Activated naive CD4-positive, alpha-beta T cell treated with anti-CD3 and anti-CD28 coated beads, Interleukin-2, amount 50 U/mL, for 72 hours (primary cell): ENCODE measurements around the gene EEF2KMT. TPM values are rescaled to one million over a fixed set of nuclear protein-coding genes. Genes with fewer than 3 reads are reported as not detected.
"Not testable (repeated sequence)": the region's sequence is repeated elsewhere in the genome, so short reads cannot be mapped to it uniquely, and the experiment has no call there.

Experiments
- ATAC-seq, 2 donors: fragments of 150-1000 bp; cut with Tn5 transposase; 2 replicates each; pipeline ENCODE4 v1.10.0; 2021; ENCODE audit warnings: mild to moderate bottlenecking in 2 of 2, moderate library complexity in 2 of 2
- DNase-seq, 2 donors: peaks; one replicate each; pipeline ENCODE4 v3.0.0; 2021 to 2022; ENCODE audit warnings: low spot score in 2 of 2
- H3K27ac Mint-ChIP-seq, 2 donors: one replicate each; pipeline ENCODE4 v1.8.0; 2022; ENCODE audit warnings: mild to moderate bottlenecking in 2 of 2, mixed read lengths in 2 of 2
- H3K36me3 Mint-ChIP-seq, 2 donors: one replicate each; pipeline ENCODE4 v1.8.0; 2022; ENCODE audit warnings: mixed read lengths in 2 of 2
- H3K9me3 Mint-ChIP-seq, 2 donors: one replicate each; pipeline ENCODE4 v1.8.0; 2022; ENCODE audit warnings: mixed read lengths in 2 of 2
- total RNA-seq, 2 donors: library from RNA; stranded (reverse); gene quantifications; one replicate each; pipeline ENCODE4 v1.2.3, GENCODE V29; 2022

Gene EEF2KMT
- total RNA-seq, 2 donors from 2014 or later, result 8.2 to 10.4 TPM

DNA sequence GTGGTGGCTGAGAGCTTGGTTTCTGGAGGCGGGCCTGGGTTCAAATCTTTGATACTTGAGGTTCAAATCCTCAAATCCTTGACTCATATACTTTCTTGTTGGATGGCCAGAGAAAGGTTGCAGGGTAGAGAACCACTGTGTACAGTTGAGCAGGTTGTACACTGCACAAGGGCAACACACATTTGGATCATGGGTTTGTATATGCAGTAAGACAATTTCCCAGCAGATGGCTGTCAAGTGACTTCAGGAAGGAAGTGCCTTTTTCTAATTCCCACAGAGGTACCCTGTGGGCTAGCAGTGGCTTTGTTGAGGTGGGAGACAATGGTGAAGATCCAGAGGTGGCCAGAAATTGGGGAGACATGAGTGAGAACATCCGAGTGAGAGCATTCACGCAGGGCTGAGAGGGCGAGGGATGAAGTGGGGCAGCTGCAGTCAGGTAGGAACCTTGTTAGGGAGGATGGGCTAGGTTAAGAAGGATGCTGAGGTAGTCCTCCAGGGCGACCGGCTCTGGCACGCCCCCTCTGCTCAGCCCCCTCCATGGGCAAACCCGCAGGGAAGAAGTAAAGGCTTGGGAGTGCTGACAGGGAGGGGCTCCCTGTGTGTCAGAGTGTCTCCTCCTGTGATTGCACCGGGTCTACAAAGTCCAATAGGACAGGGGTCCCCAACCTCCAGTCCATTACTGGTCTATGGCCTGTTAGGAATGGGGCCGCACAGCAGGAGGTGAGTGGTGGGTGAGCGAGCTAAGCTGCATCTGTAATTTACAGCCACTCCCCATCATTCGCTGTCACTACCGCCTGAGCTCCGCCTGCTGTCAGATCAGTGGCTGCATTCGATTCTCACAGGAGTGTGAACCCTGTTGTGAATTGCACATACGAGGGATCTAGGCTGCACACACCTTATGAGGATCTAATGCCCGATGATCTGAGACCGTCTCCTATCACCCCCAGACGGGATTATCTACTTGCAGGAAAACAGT, 34.5 kb downstream of the EEF2KMT start:
- Mint-ChIP-seq H3K27ac (no peak overlapping the region), H3K36me3 (no peaks in the 10 kb centered on the region), H3K9me3 (no peaks in the 10 kb centered on the region)
- ATAC-seq (no peak), DNase-seq (no peak)

DNA sequence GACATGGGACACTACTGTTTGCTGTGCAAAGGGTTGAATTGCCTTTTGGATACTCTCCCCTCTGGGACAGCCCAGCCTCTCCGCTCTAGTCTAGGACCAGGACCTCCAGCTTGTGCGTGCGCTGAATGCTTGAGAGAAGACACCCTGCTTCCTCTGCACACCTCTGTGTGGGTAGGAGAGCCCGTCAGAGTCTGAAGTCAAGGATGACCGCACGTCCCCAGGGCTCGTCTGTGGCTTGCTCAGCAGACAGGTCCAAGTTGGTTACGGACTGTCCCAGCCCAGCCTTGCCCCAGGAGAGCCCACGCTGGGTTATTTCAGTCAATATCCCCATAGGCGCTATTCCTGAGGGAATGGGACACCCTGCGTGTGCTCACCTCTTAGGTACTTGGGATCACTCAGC, 35.5 kb downstream of the EEF2KMT start:
- Mint-ChIP-seq H3K36me3 (no peaks in the 10 kb centered on the region), H3K27ac (no peak overlapping the region), H3K9me3 (no peaks in the 10 kb centered on the region)
- ATAC-seq, result no peak
- no peak for DNase-seq

DNA sequence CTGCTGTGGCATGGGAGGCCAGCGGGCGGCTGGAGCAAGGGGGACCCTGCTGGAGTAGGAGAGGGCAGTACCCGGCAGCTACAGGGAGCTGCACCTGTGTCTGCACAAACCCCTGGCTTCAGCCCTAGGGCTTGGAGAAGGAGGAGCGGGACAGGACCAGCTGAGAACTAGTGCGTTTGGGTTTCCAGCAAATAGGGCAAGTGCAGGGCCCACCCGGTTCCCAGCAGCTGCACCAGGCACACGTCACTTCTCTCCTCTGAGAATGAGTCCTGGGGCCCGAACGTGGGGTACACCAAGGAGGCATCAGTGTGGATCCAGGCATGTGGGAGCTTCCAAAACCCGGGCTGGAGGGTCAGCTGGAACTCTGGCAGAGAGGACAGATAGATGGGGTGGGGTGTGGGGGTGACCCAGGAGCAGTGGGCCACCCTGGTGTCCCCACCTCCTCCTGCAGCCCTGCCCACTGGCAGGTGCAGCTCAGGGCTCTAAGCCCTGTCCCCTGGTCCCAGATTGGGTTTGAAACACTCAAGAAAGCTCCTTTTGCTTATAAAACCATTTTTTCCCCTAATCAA, 37.4 kb downstream of the EEF2KMT start:
- Mint-ChIP-seq H3K27ac (no peak overlapping the region), H3K9me3 (no peaks in the 10 kb centered on the region), H3K36me3 (no peaks in the 10 kb centered on the region)
- ATAC-seq (no peak), DNase-seq (no peak)

DNA sequence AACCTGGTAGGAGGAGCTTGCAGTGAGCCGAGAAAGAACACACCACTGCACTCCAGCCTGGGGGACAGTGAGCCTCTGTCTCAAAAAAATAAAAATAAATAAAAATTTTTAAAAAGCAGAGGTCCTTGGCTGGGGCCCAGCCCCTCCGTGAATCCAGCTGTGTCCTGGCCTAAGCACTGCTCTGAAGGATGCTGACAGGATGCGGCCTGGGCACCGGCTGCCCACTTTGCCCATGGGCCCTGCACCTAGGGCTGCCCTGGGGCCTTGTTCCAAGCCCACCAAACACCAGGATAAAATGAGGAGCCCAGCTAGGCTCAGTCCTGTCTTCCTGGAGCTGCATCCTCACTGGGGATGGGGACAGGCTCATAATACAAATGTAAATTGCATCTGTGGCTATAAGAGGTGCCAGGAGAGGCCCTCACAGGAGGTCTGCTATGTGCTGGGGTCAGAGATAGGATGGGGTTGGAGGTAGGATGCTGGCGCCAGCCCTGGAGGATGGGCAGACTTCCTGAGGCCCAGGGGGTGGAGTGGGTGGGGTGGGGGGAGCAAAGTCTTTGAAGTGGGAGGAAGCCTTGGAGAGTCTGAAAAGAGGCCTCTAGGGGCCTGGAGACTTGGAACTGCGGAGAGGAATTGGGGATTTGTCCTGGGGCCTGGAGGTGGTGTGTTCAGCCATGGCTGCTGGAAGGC, 38.1 kb downstream of the EEF2KMT start:
- Mint-ChIP-seq H3K27ac (no peak overlapping the region), H3K36me3 (no peaks in the 10 kb centered on the region), H3K9me3 (no peaks in the 10 kb centered on the region)
- no peak for DNase-seq
- no peak for ATAC-seq

DNA sequence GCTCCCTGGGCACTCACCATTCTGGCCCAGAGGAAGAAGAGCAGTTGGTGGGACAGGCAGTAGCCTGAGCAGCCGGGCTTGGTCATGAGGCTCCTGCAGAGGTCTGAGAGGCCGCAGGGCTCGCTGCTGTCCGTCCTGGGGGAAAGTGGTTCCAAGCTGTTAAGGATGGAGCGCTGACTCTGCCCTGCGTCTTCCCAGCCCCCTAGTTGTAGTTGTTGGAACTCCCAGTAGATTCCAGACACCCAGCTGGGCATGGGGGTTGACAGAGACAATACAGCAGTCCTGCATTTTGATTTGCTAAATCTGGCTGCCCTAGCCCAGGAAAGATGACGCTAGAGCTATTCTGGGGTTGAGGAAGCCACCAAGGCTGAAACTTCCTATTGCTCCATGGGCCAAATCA, 39.1 kb downstream of the EEF2KMT start:
- no peak for ATAC-seq
- no peak overlapping the region for H3K27ac Mint-ChIP-seq
- no peaks in the 10 kb centered on the region for H3K36me3 Mint-ChIP-seq
- no peak for DNase-seq
- H3K9me3 Mint-ChIP-seq, result no peaks in the 10 kb centered on the region

DNA sequence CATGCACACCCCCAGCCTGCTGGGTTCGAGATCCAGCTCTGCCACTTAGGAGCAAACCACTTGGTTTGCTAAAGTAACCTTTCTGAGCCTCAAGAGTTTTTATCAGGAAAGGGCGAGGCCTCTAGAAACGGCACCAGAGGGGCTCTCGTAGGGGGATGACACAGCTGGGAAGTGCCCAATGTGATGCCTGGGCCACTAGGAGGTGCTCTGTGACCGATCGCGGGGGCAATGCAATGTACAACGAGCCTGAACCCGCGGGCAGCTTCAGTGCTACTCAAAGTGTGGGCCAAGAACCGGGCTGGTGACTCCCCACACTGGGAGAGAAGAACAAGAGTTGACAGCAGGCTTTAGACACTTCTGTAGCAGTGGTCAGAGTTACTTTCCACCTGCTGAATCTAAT, 41.2 kb downstream of the EEF2KMT start:
- H3K36me3 Mint-ChIP-seq, result no peaks in the 10 kb centered on the region
- peak in 1 of 2 donors; percentile 53 for DNase-seq
- H3K9me3 Mint-ChIP-seq, result no peaks in the 10 kb centered on the region
- peak; percentile 60 to 89 for ATAC-seq
- no peak overlapping the region for H3K27ac Mint-ChIP-seq

DNA sequence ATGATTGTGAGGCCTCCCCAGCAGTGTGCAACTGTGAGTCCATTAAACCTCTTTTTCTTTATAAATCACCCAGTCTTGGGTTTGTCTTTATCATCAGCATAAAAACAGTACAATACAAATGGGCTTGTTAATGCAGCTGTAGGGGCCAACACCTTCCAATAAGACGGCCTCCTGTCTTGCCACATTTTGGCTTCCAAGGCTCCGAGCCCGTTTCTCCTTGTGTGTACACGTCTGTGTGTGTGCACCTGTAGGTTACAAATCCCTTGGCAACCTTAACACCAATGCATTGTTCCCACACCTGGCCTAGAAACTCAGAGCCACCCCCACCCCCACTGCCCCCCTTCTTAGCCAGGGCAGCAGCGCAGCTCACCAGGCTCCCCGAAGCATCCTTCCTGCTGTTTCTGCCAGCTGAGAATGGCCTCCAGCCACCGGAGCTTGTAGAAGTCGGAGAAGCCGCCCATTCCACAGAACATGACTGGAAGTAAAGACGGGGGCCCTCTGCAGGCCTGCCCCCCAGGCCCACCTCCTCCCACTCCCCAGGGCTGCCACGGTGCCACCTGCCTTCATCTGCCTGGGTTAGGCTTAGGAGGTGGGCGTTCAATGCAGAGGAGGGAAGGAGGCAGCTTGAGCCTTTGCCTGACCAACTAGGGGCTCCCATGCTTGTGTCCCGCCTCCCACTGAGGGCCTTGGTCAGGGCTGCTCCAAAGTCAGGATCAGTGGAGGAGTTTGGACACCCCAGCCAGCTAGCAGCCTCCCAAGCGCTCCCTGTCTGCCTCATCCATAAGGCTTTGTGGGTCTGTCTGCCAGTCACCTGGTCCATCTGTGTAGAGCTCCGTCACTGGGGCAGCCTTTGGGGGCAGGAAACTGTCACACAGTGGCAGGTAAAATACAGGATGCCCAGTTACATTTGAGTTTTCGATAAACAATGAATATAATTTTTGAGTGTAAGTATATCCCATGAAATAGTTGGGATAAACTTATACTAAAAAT, 42.4 kb downstream of the EEF2KMT start:
- Mint-ChIP-seq H3K9me3 (no peaks in the 10 kb centered on the region), H3K27ac (no peak overlapping the region), H3K36me3 (no peaks in the 10 kb centered on the region)
- ATAC-seq, result no peak
- DNase-seq, result no peak

DNA sequence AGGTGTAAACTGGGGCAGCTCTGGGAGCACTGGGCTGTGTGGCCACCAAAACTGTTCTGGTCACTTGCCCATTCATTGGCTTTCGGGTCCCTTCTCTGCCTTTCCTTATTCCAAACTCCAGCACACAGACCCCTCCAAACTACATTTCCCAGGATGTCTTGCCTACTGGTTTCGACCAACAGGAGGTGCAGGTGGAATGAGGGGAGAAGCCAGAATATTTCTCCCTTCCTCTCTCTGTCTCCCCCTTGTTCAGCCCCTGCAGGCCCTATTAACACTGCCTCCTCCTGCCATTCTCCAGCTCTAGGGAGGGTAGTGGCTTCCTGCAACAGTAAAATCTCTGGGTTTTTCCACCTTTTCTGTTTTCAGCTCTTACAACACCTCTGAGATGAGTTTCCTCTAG, 50.7 kb downstream of the EEF2KMT start:
- DNase-seq (no peak), ATAC-seq (no peak)
- Mint-ChIP-seq H3K36me3 (peaks cover 0 to 4% of the 10 kb centered on the region in 2 donors), H3K9me3 (peaks cover 0 to 6% of the 10 kb centered on the region in 2 donors), H3K27ac (no peak overlapping the region)

DNA sequence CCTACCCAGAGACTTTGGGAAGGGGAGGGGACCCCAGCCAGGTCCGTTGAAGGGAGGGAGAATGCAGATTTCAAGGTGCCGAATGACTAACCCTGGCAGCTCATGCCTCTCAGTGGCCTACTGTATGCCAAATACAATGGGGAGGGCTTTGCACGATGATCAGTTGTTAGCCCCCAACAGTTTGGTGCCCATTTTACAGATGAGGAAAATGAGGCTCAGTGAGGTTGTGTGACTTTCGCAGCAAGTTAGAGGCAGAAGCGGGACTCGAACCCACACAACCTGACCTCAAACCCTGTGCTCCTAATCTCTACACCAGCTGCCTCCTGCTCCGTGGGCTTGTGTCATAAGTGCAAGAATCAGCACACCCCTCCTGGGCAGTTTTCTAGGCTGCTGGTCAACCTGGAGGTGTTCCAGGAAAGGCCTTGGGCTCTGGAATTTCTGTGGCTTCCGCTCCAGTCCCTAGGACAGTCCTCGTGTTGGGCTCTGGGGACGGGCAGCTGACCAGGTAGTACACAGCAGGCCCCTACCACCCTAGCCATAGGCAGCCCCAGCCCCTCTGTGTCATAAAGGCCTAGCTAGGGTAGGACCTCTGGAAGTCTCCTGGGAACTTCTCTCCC, 52.0 kb downstream of the EEF2KMT start:
- H3K9me3 Mint-ChIP-seq, result peaks cover 0 to 6% of the 10 kb centered on the region in 2 donors
- DNase-seq (no peak), ATAC-seq (no peak)
- peaks cover 0 to 4% of the 10 kb centered on the region in 2 donors for H3K36me3 Mint-ChIP-seq
- H3K27ac Mint-ChIP-seq, result no peak overlapping the region

DNA sequence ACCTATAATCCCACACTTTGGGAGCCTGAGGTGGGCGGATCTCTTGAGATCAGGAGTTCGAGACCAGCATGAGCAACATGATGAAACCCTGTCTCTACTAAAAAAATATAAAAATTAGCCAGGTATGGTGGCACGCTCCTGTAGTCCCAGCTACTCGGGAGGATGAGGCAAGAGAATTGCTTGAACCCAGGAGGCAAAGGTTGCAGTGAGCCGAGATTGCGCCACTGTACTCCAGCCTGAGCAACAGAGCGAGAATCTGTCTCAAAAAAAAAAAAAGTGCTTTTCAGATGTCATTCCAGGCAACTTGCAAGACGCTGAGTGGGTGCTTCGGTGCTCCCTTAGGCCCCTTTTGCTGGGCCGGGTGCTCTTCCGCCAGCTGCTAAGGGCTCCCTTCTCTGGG, 53.0 kb downstream of the EEF2KMT start:
- DNase-seq, H3K9me3 Mint-ChIP-seq, H3K36me3 Mint-ChIP-seq, H3K27ac Mint-ChIP-seq, ATAC-seq: not testable (repeated sequence)

DNA sequence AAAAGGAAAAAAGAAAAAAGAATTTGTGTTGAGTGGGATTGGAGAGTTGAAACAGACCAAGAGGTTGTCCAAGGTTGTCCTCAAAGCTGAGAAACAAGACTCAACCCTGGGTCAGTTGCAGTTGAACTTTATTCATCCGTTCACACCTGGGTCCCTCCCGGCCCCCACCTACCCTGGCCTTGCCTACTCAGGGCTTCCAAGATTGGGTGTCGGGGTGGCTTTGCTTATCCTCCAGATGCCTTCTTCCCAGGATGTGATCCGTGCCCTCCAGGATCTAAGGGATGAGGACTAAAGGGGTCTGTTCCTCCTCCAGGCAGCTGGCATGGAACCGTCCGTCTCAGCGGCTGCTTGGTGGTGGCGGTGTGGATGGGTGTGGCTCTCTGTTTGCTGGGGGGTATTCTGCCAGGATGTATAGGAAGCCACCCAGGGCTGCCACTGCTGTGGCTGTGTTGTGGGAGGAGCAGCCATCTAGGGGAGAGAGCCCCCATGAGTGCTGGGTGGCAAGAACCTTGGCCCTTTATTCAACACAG, 53.5 kb downstream of the EEF2KMT start:
- DNase-seq (no peak), ATAC-seq (no peak)
- Mint-ChIP-seq H3K27ac (no peak overlapping the region), H3K9me3 (no peaks in the 10 kb centered on the region), H3K36me3 (peaks cover 0 to 4% of the 10 kb centered on the region in 2 donors)

DNA sequence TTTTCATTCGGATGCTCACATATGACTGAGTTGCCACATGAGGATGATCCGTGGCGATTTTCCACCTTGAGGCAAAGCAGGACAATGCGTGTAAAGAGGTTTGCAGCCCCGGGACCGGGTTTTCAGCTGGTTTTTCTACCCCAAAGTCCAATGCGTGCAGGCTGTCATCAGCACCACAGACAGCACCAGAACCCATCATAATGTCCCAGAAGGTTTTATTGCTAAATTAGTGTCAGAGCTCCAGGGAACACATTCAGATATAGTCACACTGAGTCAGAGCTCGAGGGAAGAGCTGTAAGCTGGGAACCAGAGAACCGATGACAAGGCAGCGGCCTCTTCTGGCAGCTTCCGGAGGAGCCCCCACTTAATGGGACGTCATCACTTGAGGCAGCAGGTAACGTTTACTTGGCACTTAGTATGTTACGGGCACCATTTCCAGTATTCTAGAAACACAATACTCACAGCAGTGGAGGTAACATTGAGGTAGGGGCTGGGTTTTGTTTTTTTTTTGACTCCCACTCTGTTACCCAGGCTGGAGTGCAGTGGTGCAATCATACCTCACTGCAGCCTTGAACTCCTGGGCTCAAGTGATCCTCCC, 54.9 kb downstream of the EEF2KMT start:
- DNase-seq, result no peak
- Mint-ChIP-seq H3K27ac (no peak overlapping the region), H3K36me3 (peaks cover 0 to 4% of the 10 kb centered on the region in 2 donors), H3K9me3 (no peaks in the 10 kb centered on the region)
- no peak for ATAC-seq

DNA sequence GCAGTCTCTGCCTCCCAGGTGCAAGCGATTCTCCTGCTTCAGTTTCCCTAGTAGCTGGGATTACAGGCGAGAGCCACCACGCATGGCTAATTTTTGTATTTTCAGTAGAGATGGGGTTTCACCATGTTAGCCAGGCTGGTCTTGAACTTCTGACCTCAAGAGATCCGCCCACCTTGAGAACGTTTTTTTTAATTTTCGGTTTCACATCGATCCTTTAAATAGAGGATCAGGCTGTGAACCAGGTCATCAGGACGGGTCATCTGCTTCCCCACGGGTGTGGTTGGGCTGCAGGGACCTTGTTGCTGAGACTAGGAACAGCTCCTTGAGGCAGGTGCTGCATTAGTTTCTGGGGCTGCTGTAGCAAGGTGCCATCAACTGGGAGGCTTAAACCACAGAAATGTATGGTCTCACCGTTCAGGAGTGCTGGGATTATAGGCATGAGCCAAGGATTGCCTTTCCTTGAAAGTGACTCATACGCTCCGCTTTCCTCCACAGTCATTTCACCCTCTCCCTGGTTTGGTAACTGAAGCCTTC, 55.9 kb downstream of the EEF2KMT start:
- Mint-ChIP-seq H3K9me3 (no peaks in the 10 kb centered on the region), H3K27ac (peak overlapping the region in 1 of 2 donors; percentile 60), H3K36me3 (peaks cover 0 to 1% of the 10 kb centered on the region in 2 donors)
- ATAC-seq (no peak), DNase-seq (no peak)

DNA sequence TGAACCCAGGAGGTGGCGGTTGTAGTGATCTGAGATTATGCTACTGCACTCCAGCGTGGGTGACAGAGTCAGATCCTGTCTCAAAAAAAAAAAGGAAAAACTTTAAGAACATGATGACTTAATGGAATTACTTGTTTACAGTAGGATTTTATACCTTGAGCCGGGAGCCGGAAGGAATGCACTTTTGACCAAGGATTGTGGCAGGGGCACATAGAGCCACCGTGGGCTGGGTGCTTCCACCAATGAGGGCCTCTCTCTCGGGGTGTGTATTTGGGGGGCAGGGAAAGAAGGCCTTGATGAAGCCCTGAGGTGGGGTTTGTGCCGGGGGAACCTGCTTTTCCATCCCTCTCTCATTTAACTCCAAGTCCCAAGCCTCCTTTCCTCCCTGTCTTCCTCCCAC, 57.1 kb downstream of the EEF2KMT start:
- DNase-seq, result no peak

More for the DNA sequence above, 57.1 kb downstream of the EEF2KMT start:
- no peaks in the 10 kb centered on the region for H3K9me3 Mint-ChIP-seq
- no peaks in the 10 kb centered on the region for H3K36me3 Mint-ChIP-seq
- no peak for ATAC-seq
- peak overlapping the region in 1 of 2 donors; percentile 60 for H3K27ac Mint-ChIP-seq
